Measurements from ENCODE around the gene NLRP11. TPM values are rescaled to one million over a fixed set of nuclear protein-coding genes. Genes with fewer than 3 reads are reported as not detected.
"Not testable (repeated sequence)": the region's sequence is repeated elsewhere in the genome, so short reads cannot be mapped to it uniquely, and the experiment has no call there.

Gene NLRP11
- total RNA-seq, 1 experiment from 2014 or later: 5.1 TPM

DNA sequence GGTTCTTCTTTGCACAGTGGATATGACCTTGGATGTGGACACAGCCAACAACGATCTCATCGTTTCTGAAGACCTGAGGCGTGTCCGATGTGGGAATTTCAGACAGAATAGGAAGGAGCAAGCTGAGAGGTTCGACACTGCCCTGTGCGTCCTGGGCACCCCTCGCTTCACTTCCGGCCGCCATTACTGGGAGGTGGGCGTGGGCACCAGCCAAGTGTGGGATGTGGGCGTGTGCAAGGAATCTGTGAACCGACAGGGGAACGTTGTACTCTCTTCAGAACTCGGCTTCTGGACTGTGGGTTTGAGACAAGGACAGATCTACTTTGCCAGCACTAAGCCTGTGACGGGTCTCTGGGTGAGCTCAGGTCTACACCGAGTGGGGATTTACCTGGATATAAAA lies 53.5 kb downstream of the NLRP11 start:
- DNase-seq (ENCODE audit: low read depth): peak; percentile 64

- peak; percentile 71 for DNase-seq (ENCODE audit: low read depth)
Observed at GRCh38 chr19:55777528-55777927, 54.3 kb downstream of the NLRP11 start.

DNA sequence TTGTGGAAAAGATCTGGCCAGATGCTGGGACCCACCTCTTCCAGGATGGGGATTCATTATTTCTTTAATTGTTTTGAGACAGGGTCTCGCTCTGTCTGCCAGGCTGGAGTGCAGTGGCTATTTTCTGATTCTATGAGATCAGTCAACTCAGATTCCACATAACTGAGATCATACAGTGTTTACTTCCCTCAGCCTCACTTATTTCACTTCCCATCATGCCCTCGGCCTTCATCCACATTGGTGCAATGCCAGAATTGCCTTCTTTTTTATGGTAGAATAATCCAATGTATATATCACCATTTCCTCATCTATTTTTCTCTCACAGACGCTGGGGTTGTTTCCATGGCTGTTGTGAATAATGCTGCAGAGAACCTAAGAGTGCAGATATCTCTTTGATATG lies 62.2 kb downstream of the NLRP11 start:
- DNase-seq (ENCODE audit: low read depth): not testable (repeated sequence)

GRCh38 chr19:55768818-55769217 lies 63.0 kb downstream of the NLRP11 start, which contains the start of gene RFPL4AL1:
TSS of gene RFPL4AL1 (plus strand) at chr19:55769118. CDS start at chr19:55771805, 2,687 bp downstream.
- DNase-seq (ENCODE audit: low read depth): peak; percentile 64

- peak; percentile 43 for DNase-seq (ENCODE audit: low read depth)
Observed at GRCh38 chr19:55766466-55766865, 65.3 kb downstream of the NLRP11 start.

DNA sequence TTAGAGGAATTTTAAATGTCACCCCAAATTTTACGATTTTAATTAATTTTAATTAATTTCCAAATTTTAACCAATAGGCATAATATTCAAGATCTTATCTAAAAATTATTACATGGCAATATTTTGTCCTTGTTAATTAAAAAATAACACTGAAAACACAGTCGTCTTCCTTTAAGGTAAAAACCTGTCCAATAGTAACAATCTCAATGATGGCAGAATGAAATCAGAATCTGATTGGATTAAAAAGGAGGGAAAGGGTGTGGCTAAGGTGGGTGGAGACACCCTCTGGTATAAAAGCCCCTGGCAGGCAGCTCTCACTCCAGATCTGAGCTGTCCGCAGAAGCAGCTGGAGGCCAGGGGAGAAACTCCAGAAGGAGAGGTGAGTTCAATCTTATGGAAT lies 73.0 kb downstream of the NLRP11 start, which contains the start of gene RFPL4A:
Gene RFPL4A, plus strand, starts transcription at position 301 of the 400 bp plus-strand sequence. CDS start 2,704 bp downstream, outside the sequence.
- not testable (repeated sequence) for DNase-seq (ENCODE audit: low read depth)

GRCh38 chr19:55756808-55757207 lies 75.0 kb downstream of the NLRP11 start:
- not testable (repeated sequence) for DNase-seq (ENCODE audit: low read depth)

- no peak for DNase-seq (ENCODE audit: low read depth)
Observed at GRCh38 chr19:55753401-55753800, 78.4 kb downstream of the NLRP11 start.

GRCh38 chr19:55750715-55751114 lies 81.1 kb downstream of the NLRP11 start:
- no peak for DNase-seq (ENCODE audit: low read depth)

DNA sequence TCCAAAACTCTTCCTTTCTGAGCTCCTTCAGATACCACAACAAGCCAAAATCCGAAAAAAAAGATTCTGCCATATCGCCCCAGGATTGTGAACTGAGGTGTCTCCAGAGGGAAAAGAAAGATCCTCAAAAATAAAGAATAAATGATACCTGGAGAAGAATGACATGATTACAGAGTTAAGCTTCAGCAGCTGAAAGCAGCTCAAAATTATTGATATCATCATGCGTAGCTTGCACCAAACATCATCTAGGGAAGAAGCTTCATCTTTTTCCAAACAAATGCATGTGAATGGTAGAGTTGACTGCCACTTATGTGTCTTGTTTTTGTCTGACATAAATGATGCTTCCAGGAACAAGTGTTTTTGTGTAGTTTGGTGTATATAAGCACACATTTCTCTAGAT lies 93.5 kb downstream of the NLRP11 start, which contains the start of gene NLRP9:
Gene NLRP9, minus strand, starts transcription at position 101 of the 400 bp plus-strand sequence. Its CDS starts 28 bp downstream, at position 73.
- DNase-seq (ENCODE audit: low read depth): no peak

Other genes with a start within 250 kb of the NLRP11 start
- gene FIZ1, start 232.5 kb downstream of the NLRP11 start, total RNA-seq (2014; rRNA removed; shearing (Covaris generic)): 2.2 and 4.1 TPM in 2 replicates
- 6.1 and 8.7 TPM in 2 replicates for gene ZNF524, start 231.7 kb downstream of the NLRP11 start, total RNA-seq (2014; rRNA removed; shearing (Covaris generic))
- 0.15 and 0.80 TPM in 2 replicates for gene ZNF865, start 226.4 kb downstream of the NLRP11 start, total RNA-seq (2014; rRNA removed; shearing (Covaris generic))
- 5.8 and 6.1 TPM in 2 replicates for gene ZNF784, start 207.4 kb downstream of the NLRP11 start, total RNA-seq (2014; rRNA removed; shearing (Covaris generic))
- gene ZNF580, start 191.0 kb downstream of the NLRP11 start, total RNA-seq (2014; rRNA removed; shearing (Covaris generic)): 1.8 and 2.4 TPM in 2 replicates
- gene ZNF581, start 188.3 kb downstream of the NLRP11 start, total RNA-seq (2014; rRNA removed; shearing (Covaris generic)): 10.1 and 15.9 TPM in 2 replicates
- 8.2 and 8.6 TPM in 2 replicates for gene CCDC106, start 183.8 kb downstream of the NLRP11 start, total RNA-seq (2014; rRNA removed; shearing (Covaris generic))
- 218 and 267 TPM in 2 replicates for gene U2AF2, start 177.0 kb downstream of the NLRP11 start, total RNA-seq (2014; rRNA removed; shearing (Covaris generic))
- gene EPN1, start 156.8 kb downstream of the NLRP11 start, total RNA-seq (2014; rRNA removed; shearing (Covaris generic)): 25.3 and 26.6 TPM in 2 replicates
- not detected in 2 replicates for gene NLRP9, start 93.6 kb downstream of the NLRP11 start, total RNA-seq (2014; rRNA removed; shearing (Covaris generic))
- gene RFPL4A, start 72.9 kb downstream of the NLRP11 start, total RNA-seq (2014; rRNA removed; shearing (Covaris generic)): 64.2 and 89.1 TPM in 2 replicates
- gene RFPL4AL1, start 62.9 kb downstream of the NLRP11 start, total RNA-seq (2014; rRNA removed; shearing (Covaris generic)): 46.6 and 54.4 TPM in 2 replicates
- gene NLRP4, start 4.5 kb upstream of the NLRP11 start, total RNA-seq (2014; rRNA removed; shearing (Covaris generic)): 0.60 and 0.80 TPM in 2 replicates
- gene NLRP13, start 100.3 kb upstream of the NLRP11 start, total RNA-seq (2014; rRNA removed; shearing (Covaris generic)): not detected in 2 replicates
- 0.06 TPM in 1 of 2 replicates, not detected in the other for gene NLRP8, start 115.8 kb upstream of the NLRP11 start, total RNA-seq (2014; rRNA removed; shearing (Covaris generic))
- gene NLRP5, start 154.8 kb upstream of the NLRP11 start, total RNA-seq (2014; rRNA removed; shearing (Covaris generic)): 4.9 and 5.1 TPM in 2 replicates

All from Daoy (cell line).